ENCODE data around the gene PTPN18.
"Not testable (repeated sequence)": the region's sequence is repeated elsewhere in the genome, so short reads cannot be mapped to it uniquely, and the experiment has no call there.

The PTPN18 gene

GRCh38 chr2:130382313-130382917, 26.6 kb downstream of the PTPN18 start:
- FAIRE-seq, result no peak

- FAIRE-seq, result no peak
Observed at GRCh38 chr2:130385709-130386108, 29.9 kb downstream of the PTPN18 start.

GRCh38 chr2:130387071-130387400, 31.2 kb downstream of the PTPN18 start:
- no peak for FAIRE-seq

GRCh38 chr2:130387804-130388203, 31.9 kb downstream of the PTPN18 start:
- no peak for FAIRE-seq

- FAIRE-seq, result no peak
Observed at GRCh38 chr2:130388221-130388907, 32.5 kb downstream of the PTPN18 start.

- FAIRE-seq, result no peak
Observed at GRCh38 chr2:130389358-130389757, 33.5 kb downstream of the PTPN18 start.

GRCh38 chr2:130389783-130390182, 33.9 kb downstream of the PTPN18 start:
- no peak for FAIRE-seq

- FAIRE-seq, result no peak
Observed at GRCh38 chr2:130390460-130391057, 34.7 kb downstream of the PTPN18 start.

GRCh38 chr2:130391058-130391871, 35.4 kb downstream of the PTPN18 start:
- no peak for FAIRE-seq

- FAIRE-seq, result no peak
Observed at GRCh38 chr2:130391872-130392670, 36.2 kb downstream of the PTPN18 start.

- no peak for FAIRE-seq
Observed at GRCh38 chr2:130393318-130393910, 37.6 kb downstream of the PTPN18 start.

- FAIRE-seq, result not testable (repeated sequence)
Observed at GRCh38 chr2:130406280-130406679, 50.4 kb downstream of the PTPN18 start.

- not testable (repeated sequence) for FAIRE-seq
Observed at GRCh38 chr2:130416693-130417092, 60.8 kb downstream of the PTPN18 start.

GRCh38 chr2:130418845-130419244, 63.0 kb downstream of the PTPN18 start:
- not testable (repeated sequence) for FAIRE-seq
